ENCODE data around the gene HARS2.
"Not testable (repeated sequence)": the region's sequence is repeated elsewhere in the genome, so short reads cannot be mapped to it uniquely, and the experiment has no call there.

DNA sequence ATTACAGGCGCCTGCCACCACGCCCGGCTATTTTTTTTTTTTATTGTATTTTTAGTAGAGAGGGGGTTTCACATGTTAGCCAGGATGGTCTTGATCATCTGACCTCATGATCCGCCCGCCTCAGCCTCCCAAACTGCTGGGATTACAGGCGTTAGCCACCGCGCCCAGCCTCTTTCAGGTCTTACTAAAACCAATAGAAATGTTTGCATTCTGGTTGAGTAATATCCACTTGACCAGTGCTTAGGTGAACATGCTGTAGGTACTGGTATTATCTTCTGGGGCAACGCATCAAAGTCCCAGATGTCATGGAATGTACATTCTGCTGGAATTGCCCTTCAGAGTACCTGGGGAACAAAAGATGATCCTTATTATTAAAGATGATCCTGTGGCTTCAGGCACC is 17.5 kb downstream of the HARS2 start:
- TF ChIP-seq, protein P1, sequence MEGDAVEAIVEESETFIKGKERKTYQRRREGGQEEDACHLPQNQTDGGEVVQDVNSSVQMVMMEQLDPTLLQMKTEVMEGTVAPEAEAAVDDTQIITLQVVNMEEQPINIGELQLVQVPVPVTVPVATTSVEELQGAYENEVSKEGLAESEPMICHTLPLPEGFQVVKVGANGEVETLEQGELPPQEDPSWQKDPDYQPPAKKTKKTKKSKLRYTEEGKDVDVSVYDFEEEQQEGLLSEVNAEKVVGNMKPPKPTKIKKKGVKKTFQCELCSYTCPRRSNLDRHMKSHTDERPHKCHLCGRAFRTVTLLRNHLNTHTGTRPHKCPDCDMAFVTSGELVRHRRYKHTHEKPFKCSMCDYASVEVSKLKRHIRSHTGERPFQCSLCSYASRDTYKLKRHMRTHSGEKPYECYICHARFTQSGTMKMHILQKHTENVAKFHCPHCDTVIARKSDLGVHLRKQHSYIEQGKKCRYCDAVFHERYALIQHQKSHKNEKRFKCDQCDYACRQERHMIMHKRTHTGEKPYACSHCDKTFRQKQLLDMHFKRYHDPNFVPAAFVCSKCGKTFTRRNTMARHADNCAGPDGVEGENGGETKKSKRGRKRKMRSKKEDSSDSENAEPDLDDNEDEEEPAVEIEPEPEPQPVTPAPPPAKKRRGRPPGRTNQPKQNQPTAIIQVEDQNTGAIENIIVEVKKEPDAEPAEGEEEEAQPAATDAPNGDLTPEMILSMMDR (IDR thresholded peaks at IDR 0.05 in 2 of 3, conservative IDR thresholded peaks at IDR 0.05 in 1 of 3; ENCODE audit: control insufficient read depth in 2 of 3, extremely low read depth in 1 of 3, insufficient read depth in 1 of 3, low read depth in 3 of 3, low read length in 3 of 3): not testable (repeated sequence)
- TF ChIP-seq EZH2 (IDR thresholded peaks at IDR 0.05; ENCODE audit: borderline replicate concordance, control insufficient read depth, low read depth, low read length); JUND (IDR thresholded peaks at IDR 0.05; ENCODE audit: low read depth, low read length); EP300 (IDR thresholded peaks at IDR 0.05; ENCODE audit: borderline replicate concordance in 1 of 2, control insufficient read depth in 1 of 2, low read depth in 2 of 2, low read length in 2 of 2); CEBPB (IDR thresholded peaks at IDR 0.05; ENCODE audit: borderline replicate concordance in 1 of 2, low read depth in 2 of 2, low read length in 2 of 2); HDAC6 (IDR thresholded peaks at IDR 0.05; ENCODE audit: unreplicated experiment); POLR2AphosphoS5 (IDR thresholded peaks at IDR 0.05; ENCODE audit: low read length); RAD21 (IDR thresholded peaks at IDR 0.05; ENCODE audit: insufficient read depth, low read depth, low read length); CREM (IDR thresholded peaks at IDR 0.05; ENCODE audit: low read depth); BRCA1 (IDR thresholded peaks at IDR 0.05; ENCODE audit: low read depth, low read length); GABPA (IDR thresholded peaks at IDR 0.05; ENCODE audit: low read depth); MYC (IDR thresholded peaks at IDR 0.05; ENCODE audit: insufficient read depth, insufficient read length, insufficient replicate concordance, low read length, severe bottlenecking); CHD4 (IDR thresholded peaks at IDR 0.05): not testable (repeated sequence)
- TF ChIP-seq, protein P2, sequence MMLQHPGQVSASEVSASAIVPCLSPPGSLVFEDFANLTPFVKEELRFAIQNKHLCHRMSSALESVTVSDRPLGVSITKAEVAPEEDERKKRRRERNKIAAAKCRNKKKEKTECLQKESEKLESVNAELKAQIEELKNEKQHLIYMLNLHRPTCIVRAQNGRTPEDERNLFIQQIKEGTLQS (IDR thresholded peaks at IDR 0.05; ENCODE audit: borderline replicate concordance, extremely low read depth, low read depth, low read length): not testable (repeated sequence)

Data from GM12878 (cell line).